ENCODE measurements around the gene SELENON. TPM values are rescaled to one million over a fixed set of nuclear protein-coding genes. Genes with fewer than 3 reads are reported as not detected.

The SELENON gene
- total and polyA plus RNA-seq, 2 of the 8 experiments (the other 6 are each of a cell fraction or from before 2014, with no cell fraction given) = 43.0 to 77.6 TPM

DNA sequence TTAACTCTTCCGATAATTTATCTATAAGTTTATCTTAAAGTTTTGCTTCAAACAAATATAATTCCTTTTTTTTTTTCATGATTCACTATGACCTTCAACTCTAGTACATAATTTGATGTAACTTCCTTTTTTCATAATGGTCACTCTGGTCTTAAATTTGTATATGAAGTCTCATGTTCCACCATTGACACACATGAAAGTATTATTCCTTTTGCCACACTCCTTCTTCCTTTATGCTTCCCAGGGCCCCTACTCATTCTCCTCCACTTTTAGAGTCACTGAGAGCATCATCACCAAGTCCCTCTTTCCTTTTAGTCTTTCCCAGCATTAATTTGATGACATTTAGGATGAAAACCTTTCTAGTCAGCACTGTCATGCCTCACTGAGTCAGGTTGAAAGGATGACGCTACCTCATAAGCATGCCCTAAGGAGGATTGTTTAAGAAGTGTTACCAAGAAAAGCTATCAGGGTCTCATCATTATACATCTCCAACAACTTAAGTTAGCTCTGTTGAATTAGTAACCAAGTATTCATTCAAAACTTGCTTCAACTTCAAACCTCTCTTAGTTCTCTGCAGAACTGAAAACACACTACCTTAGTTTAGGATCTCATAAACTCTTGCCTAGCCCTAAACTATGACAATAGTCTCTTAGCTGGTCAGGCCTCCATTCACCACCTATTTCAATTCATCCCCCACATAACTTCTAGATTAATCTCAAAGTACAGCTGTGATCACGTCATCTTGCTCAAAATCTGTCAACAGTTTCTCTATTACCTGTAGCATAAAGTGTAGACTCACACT, 44.7 kb downstream of the SELENON start (continued):
- TF ChIP-seq, protein P1, sequence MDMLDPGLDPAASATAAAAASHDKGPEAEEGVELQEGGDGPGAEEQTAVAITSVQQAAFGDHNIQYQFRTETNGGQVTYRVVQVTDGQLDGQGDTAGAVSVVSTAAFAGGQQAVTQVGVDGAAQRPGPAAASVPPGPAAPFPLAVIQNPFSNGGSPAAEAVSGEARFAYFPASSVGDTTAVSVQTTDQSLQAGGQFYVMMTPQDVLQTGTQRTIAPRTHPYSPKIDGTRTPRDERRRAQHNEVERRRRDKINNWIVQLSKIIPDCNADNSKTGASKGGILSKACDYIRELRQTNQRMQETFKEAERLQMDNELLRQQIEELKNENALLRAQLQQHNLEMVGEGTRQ (IDR thresholded peaks at IDR 0.05; ENCODE audit: low read length) = no peak
- no peak for TF ChIP-seq RXRA (IDR thresholded peaks at IDR 0.05; ENCODE audit: insufficient read depth, low read depth, low read length)

Measured in H1 (cell line).